ENCODE results near the gene NAGK. TPM values are rescaled to one million over a fixed set of nuclear protein-coding genes. Genes with fewer than 3 reads are reported as not detected.

The NAGK gene
- total and polyA plus RNA-seq, 2 donors (not counting 1 experiment from before 2014, with no cell fraction given), result 221 to 230 TPM

- intact Hi-C loops (cut with micrococcal nuclease), result no loop called here
- ATAC-seq (ENCODE audit: low read depth), result no peak
- TF ChIP-seq CTCF (IDR thresholded peaks at IDR 0.05), result no peak
- TF ChIP-seq EZH2 (IDR thresholded peaks at IDR 0.05; ENCODE audit: borderline replicate concordance, insufficient read depth, low read depth, low read length, poor library complexity, severe bottlenecking), result no peak
- peak overlapping the region in 1 of 2 donors; percentile 99 for H3K27ac ChIP-seq (ENCODE audit: low read length in 2 of 2)
- POLR2A ChIA-PET, result no interaction called here
- Mint-ChIP-seq H3K27ac (peak overlapping the region; percentile 88), H3K9me3 (ENCODE audit: insufficient read depth) (no peaks in the 10 kb centered on the region), H3K4me3 (no peak overlapping the region), H3K4me1 (peaks cover 41% of the 10 kb centered on the region), H3K27me3 (no peaks in the 10 kb centered on the region)
- H3K9me3 ChIP-seq (ENCODE audit: control extremely low read depth in 1 of 3, control insufficient read depth in 2 of 3, insufficient read depth in 1 of 3, low read length in 2 of 3), result no peaks in the 10 kb centered on the region
- no peak overlapping the region for H3K4me3 ChIP-seq (ENCODE audit: control extremely low read depth in 1 of 5, extremely low read depth in 1 of 5, insufficient read depth in 1 of 5, low read depth in 2 of 5, low read length in 4 of 5)
- H3K36me3 ChIP-seq (replicated peaks in 1 of 2; ENCODE audit: control extremely low read depth in 1 of 2, control insufficient read depth in 1 of 2, extremely low read depth in 1 of 2, insufficient read depth in 2 of 2, low read length in 1 of 2), result no peaks in the 10 kb centered on the region
- CTCF ChIA-PET, result no interaction called here
- no peak for DNase-seq
- 100% methylated on average over 1 of the region's 1 CpG for WGBS (ENCODE audit: insufficient coverage)
- no peak overlapping the region for H2AFZ ChIP-seq (ENCODE audit: insufficient read depth, low read depth, low read length, poor library complexity, severe bottlenecking)
- no peaks in the 10 kb centered on the region for H3K27me3 ChIP-seq (replicated peaks in 1 of 4; ENCODE audit: control extremely low read depth in 1 of 4, control insufficient read depth in 3 of 4, insufficient read depth in 4 of 4, low read length in 3 of 4)
- H3K79me2 ChIP-seq (ENCODE audit: control insufficient read depth, insufficient read depth, low read length), result peaks cover 5% of the 10 kb centered on the region
- peaks cover 36 to 38% of the 10 kb centered on the region in 2 donors for H3K4me1 ChIP-seq (ENCODE audit: control insufficient read depth in 2 of 2, insufficient read depth in 2 of 2, low read length in 2 of 2)
- no peaks in the 10 kb centered on the region for H4K20me1 ChIP-seq (ENCODE audit: control insufficient read depth, insufficient read depth, low read length, poor library complexity, severe bottlenecking)
- no peak overlapping the region for H3K4me2 ChIP-seq (replicated peaks; ENCODE audit: low read depth, low read length, poor library complexity, severe bottlenecking)
- H3K9ac ChIP-seq (ENCODE audit: low read length), result no peak overlapping the region
These were observed 5.2 kb upstream of the NAGK start for GRCh38 chr2:71063216-71063615.

- intact Hi-C loops (cut with micrococcal nuclease), result no loop called here
- peak overlapping the region; percentile 65 for H3K4me2 ChIP-seq (replicated peaks; ENCODE audit: low read depth, low read length, poor library complexity, severe bottlenecking)
- H3K9me3 ChIP-seq (ENCODE audit: control extremely low read depth in 1 of 3, control insufficient read depth in 2 of 3, insufficient read depth in 1 of 3, low read length in 2 of 3), result no peaks in the 10 kb centered on the region
- H3K27me3 Mint-ChIP-seq, result no peaks in the 10 kb centered on the region
- ChIA-PET POLR2A (no interaction called here), CTCF (no interaction called here)
- H3K4me1 ChIP-seq (ENCODE audit: control insufficient read depth in 2 of 2, insufficient read depth in 2 of 2, low read length in 2 of 2), result peaks cover 38 to 42% of the 10 kb centered on the region in 2 donors
- peaks cover 49% of the 10 kb centered on the region for H3K4me1 Mint-ChIP-seq
- H3K4me3 ChIP-seq (ENCODE audit: control extremely low read depth in 1 of 5, extremely low read depth in 1 of 5, insufficient read depth in 1 of 5, low read depth in 2 of 5, low read length in 4 of 5), result peak overlapping the region in 1 of 5 experiments; percentile 13
- no peaks in the 10 kb centered on the region for H3K36me3 ChIP-seq (replicated peaks in 1 of 2; ENCODE audit: control extremely low read depth in 1 of 2, control insufficient read depth in 1 of 2, extremely low read depth in 1 of 2, insufficient read depth in 2 of 2, low read length in 1 of 2)
- no peaks in the 10 kb centered on the region for H3K27me3 ChIP-seq (replicated peaks in 1 of 4; ENCODE audit: control extremely low read depth in 1 of 4, control insufficient read depth in 3 of 4, insufficient read depth in 4 of 4, low read length in 3 of 4)
- H3K27ac Mint-ChIP-seq, result peak overlapping the region; percentile 88
- no peaks in the 10 kb centered on the region for H3K9me3 Mint-ChIP-seq (ENCODE audit: insufficient read depth)
- ATAC-seq (ENCODE audit: low read depth) (no peak), DNase-seq (no peak)
- H2AFZ ChIP-seq (ENCODE audit: insufficient read depth, low read depth, low read length, poor library complexity, severe bottlenecking), result peak overlapping the region; percentile 22
- TF ChIP-seq EZH2 (IDR thresholded peaks at IDR 0.05; ENCODE audit: borderline replicate concordance, insufficient read depth, low read depth, low read length, poor library complexity, severe bottlenecking), result no peak
- H3K4me3 Mint-ChIP-seq, result peak overlapping the region; percentile 62
- peaks cover 12% of the 10 kb centered on the region for H3K79me2 ChIP-seq (ENCODE audit: control insufficient read depth, insufficient read depth, low read length)
- WGBS (ENCODE audit: insufficient coverage), result 67% methylated on average over 9 of the region's 9 CpGs
- H3K27ac ChIP-seq (ENCODE audit: low read length in 2 of 2), result peak overlapping the region; percentile 73 to 99
- H3K9ac ChIP-seq (ENCODE audit: low read length), result peak overlapping the region; percentile 37
- H4K20me1 ChIP-seq (ENCODE audit: control insufficient read depth, insufficient read depth, low read length, poor library complexity, severe bottlenecking), result no peaks in the 10 kb centered on the region
These were observed 4.3 kb upstream of the NAGK start for GRCh38 chr2:71064110-71064611.
